ENCODE data around the gene PSMB9. TPM values are rescaled to one million over a fixed set of nuclear protein-coding genes. Genes with fewer than 3 reads are reported as not detected.
A peak's percentile ranks its signal among the peaks of the same experiment; 100 is the strongest.
"Not testable (repeated sequence)": the region's sequence is repeated elsewhere in the genome, so short reads cannot be mapped to it uniquely, and the experiment has no call there.

PSMB9 gene
- total RNA-seq, 4 donors from 2014 or later = 9.1 to 31.0 (median 18.3) TPM

- Histone ChIP-seq H3K27ac (no peak overlapping the region), H3K9me3 (no peaks in the 10 kb centered on the region), H3K27me3 (no peaks in the 10 kb centered on the region), H3K4me3 (replicated peaks in 1 of 3) (no peak overlapping the region), H3K36me3 (no peaks in the 10 kb centered on the region), H3K4me1 (no peaks in the 10 kb centered on the region)
- DNase-seq = no peak
- TF ChIP-seq POLR2A (IDR thresholded peaks at IDR 0.05) = no peak
- no peak for TF ChIP-seq CTCF (IDR thresholded peaks at IDR 0.05)
- intact Hi-C loops (cut with DNase I) = no loop called here
- WGBS, 2 donors = 68 to 70% methylated on average over 3 of the region's 3 CpGs
Observed at GRCh38 chr6:32867022-32867477, 13.1 kb downstream of the PSMB9 start.

- Histone ChIP-seq H3K9me3 (no peaks in the 10 kb centered on the region), H3K36me3 (no peaks in the 10 kb centered on the region), H3K4me1 (no peaks in the 10 kb centered on the region), H3K27me3 (no peaks in the 10 kb centered on the region), H3K27ac (no peak overlapping the region), H3K4me3 (replicated peaks in 1 of 3) (no peak overlapping the region)
- no peak for TF ChIP-seq CTCF (IDR thresholded peaks at IDR 0.05)
- no peak for TF ChIP-seq POLR2A (IDR thresholded peaks at IDR 0.05)
- intact Hi-C loops (cut with DNase I) = no loop called here
- DNase-seq = no peak
- WGBS, 2 donors = 55 to 66% methylated on average over 8 of the region's 8 CpGs
Observed at GRCh38 chr6:32867554-32868256, 13.7 kb downstream of the PSMB9 start.

DNA sequence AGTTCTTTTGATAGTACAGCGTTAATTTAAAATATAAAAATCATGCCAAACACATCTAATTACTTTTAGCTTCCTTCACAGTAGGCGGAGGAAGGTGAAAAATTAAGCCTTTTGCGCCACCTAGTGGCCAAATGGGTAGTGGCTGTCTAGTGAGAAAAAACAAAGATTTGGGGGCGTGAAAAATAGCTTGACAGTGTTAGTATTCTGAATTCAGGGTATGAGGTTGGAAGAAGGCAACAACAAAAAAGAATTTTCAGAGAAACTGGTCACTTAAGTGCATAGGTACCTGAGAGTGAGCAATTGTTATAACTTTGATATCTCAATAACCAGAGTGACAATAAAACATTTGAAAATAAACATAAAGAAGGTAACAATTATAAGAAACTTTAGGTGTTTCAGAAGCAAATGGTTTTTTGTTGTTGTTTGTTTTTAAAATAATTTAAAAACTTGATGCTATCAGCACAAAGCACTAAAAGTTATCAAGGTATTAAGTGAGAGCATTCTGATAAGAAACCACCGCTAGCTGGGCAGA, 14.3 kb downstream of the PSMB9 start:
- Histone ChIP-seq H3K4me1 (no peaks in the 10 kb centered on the region), H3K27ac (no peak overlapping the region), H3K36me3 (no peaks in the 10 kb centered on the region), H3K27me3 (no peaks in the 10 kb centered on the region), H3K4me3 (replicated peaks in 1 of 3) (no peak overlapping the region), H3K9me3 (no peaks in the 10 kb centered on the region)
- intact Hi-C loops (cut with DNase I) = no loop called here
- TF ChIP-seq CTCF (IDR thresholded peaks at IDR 0.05) (peak; percentile 87 to 96 (median 88)), POLR2A (IDR thresholded peaks at IDR 0.05) (no peak)
- 19 to 20% methylated on average over 5 of the region's 5 CpGs for WGBS, 2 donors
- peak; percentile 76 to 88 for DNase-seq

DNA sequence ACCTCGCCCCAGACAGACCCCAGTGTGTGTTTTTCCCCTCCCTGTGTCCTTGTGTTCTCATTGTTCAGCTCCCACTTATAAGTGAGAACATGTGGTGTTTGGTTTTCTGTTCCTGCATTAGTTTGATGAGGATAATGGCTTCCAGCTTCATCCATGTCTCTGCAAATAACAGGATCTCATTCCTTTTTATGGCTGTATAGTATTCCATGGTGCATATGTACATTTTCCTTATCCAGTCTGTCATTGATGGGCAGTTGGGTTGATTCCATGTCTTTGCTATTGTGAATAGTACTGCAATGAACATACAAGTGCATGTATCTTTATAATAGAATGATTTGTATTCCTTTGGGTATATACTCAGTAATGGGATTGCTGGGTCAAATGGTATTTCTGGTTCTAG, 20.0 kb downstream of the PSMB9 start:
- intact Hi-C loops (cut with DNase I) = loop anchor here (5.0 kb wide), 1 partner anchor 37 kb away; the partner anchor contains the start of gene TAP2
- H3K27me3 ChIP-seq; H3K9me3 ChIP-seq; H3K36me3 ChIP-seq; H3K27ac ChIP-seq; H3K4me1 ChIP-seq; H3K4me3 ChIP-seq (replicated peaks in 1 of 3); DNase-seq: not testable (repeated sequence)
- 39 to 81% methylated on average over 1 of the region's 1 CpG for WGBS, 2 donors

- Histone ChIP-seq H3K4me1 (no peaks in the 10 kb centered on the region), H3K4me3 (replicated peaks in 1 of 3) (no peak overlapping the region), H3K27ac (no peak overlapping the region), H3K27me3 (no peaks in the 10 kb centered on the region), H3K9me3 (no peaks in the 10 kb centered on the region), H3K36me3 (no peaks in the 10 kb centered on the region)
- no peak for TF ChIP-seq POLR2A (IDR thresholded peaks at IDR 0.05)
- no peak for TF ChIP-seq CTCF (IDR thresholded peaks at IDR 0.05)
- DNase-seq = no peak
- WGBS, 2 donors = 94 to 98% methylated on average over 2 of the region's 2 CpGs
- intact Hi-C loops (cut with DNase I) = no loop called here
Observed at GRCh38 chr6:32876603-32877002, 22.6 kb downstream of the PSMB9 start.
